Measurements from ENCODE around the gene SYF2. TPM values are rescaled to one million over a fixed set of nuclear protein-coding genes. Genes with fewer than 3 reads are reported as not detected.
A peak's percentile ranks its signal among the peaks of the same experiment; 100 is the strongest.

The SYF2 gene
- total and polyA plus RNA-seq, 2 of the 13 experiments (the other 11 are each of a cell fraction or from before 2014, with no cell fraction given) = 17.8 to 34.1 TPM

- TF ChIP-seq ZNF253 (CRISPR knock-in tag; IDR thresholded peaks at IDR 0.05; ENCODE audit: borderline replicate concordance) (no peak), NCOA5 (CRISPR knock-in tag; IDR thresholded peaks at IDR 0.05) (no peak), TERF1 (CRISPR knock-in tag; IDR thresholded peaks at IDR 0.05) (no peak), PCBP2 (optimal IDR thresholded peaks at IDR 0.05; ENCODE audit: low read depth, low read length, poor library complexity, severe bottlenecking) (no peak), MIER2 (CRISPR knock-in tag; IDR thresholded peaks at IDR 0.05) (no peak), ZNF550 (CRISPR knock-in tag; IDR thresholded peaks at IDR 0.05; ENCODE audit: borderline replicate concordance) (no peak), NR2C2 (CRISPR knock-in tag; IDR thresholded peaks at IDR 0.05; ENCODE audit: borderline replicate concordance) (peak; percentile 90), ASH2L (IDR thresholded peaks at IDR 0.05; ENCODE audit: insufficient read length, low read depth, low read length) (peak; percentile 72), FLYWCH1 (CRISPR knock-in tag; IDR thresholded peaks at IDR 0.05) (no peak), SRSF9 (IDR thresholded peaks at IDR 0.05; ENCODE audit: borderline replicate concordance, insufficient read depth, low read depth, low read length, poor library complexity, severe bottlenecking) (no peak), CC2D1A (CRISPR knock-in tag; IDR thresholded peaks at IDR 0.05) (no peak), NR3C1 (CRISPR knock-in tag; IDR thresholded peaks at IDR 0.05) (no peak), GTF3A (CRISPR knock-in tag; conservative IDR thresholded peaks at IDR 0.05) (no peak), MNT (IDR thresholded peaks at IDR 0.05) (peak; percentile 57), ZNF24 (IDR thresholded peaks at IDR 0.05) (no peak), KLF13 (CRISPR knock-in tag; IDR thresholded peaks at IDR 0.05) (no peak), CBX1 (IDR thresholded peaks at IDR 0.05; ENCODE audit: low read depth) (no peak), ZNF230 (CRISPR knock-in tag; IDR thresholded peaks at IDR 0.05) (no peak), CEBPB (IDR thresholded peaks at IDR 0.05; ENCODE audit: borderline replicate concordance, low read depth, low read length) (0 out of 2 replicates have a peak, but pooled peaks have one; percentile 15), CHD4 (IDR thresholded peaks at IDR 0.05; ENCODE audit: borderline replicate concordance, low read length) (no peak), SRY (CRISPR knock-in tag; IDR thresholded peaks at IDR 0.05) (peak; percentile 86; the same call in 1 of the 2 replicates), ZNF235 (CRISPR knock-in tag; IDR thresholded peaks at IDR 0.05; ENCODE audit: borderline replicate concordance) (0 out of 2 replicates have a peak, but pooled peaks have one; percentile 9)
- TF ChIP-seq, protein P1, sequence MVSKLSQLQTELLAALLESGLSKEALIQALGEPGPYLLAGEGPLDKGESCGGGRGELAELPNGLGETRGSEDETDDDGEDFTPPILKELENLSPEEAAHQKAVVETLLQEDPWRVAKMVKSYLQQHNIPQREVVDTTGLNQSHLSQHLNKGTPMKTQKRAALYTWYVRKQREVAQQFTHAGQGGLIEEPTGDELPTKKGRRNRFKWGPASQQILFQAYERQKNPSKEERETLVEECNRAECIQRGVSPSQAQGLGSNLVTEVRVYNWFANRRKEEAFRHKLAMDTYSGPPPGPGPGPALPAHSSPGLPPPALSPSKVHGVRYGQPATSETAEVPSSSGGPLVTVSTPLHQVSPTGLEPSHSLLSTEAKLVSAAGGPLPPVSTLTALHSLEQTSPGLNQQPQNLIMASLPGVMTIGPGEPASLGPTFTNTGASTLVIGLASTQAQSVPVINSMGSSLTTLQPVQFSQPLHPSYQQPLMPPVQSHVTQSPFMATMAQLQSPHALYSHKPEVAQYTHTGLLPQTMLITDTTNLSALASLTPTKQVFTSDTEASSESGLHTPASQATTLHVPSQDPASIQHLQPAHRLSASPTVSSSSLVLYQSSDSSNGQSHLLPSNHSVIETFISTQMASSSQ (IDR thresholded peaks at IDR 0.05; ENCODE audit: low read depth) = no peak
- TF ChIP-seq, protein P1 (CRISPR knock-in tag; IDR thresholded peaks at IDR 0.05; ENCODE audit: borderline replicate concordance) = no peak
Observed at GRCh38 chr1:25232027-25232865, at the start of gene SYF2 (continued).

All from HepG2 (cell line).